ENCODE results near the gene TEX47.

The TEX47 gene

DNA sequence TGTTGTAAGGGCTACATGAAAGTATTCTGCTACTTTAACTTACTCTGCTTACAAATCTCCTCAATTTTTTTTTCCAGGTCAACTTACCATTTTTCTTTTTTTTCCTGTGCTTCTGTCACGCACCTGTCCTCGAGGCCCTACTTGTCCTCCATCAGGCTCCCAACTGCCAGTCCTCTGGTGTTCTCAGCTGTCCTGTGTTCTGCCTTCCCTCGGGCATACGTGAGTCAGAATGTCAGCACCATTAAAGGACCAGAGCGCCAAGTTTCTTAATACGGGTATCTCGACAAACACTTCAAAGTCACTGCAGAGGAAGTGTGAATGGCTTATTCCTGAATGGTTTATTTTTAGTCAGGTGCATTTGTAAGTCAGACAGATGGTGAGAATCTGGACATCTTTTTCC is at the start of gene TEX47:
Gene TEX47 (minus strand): TSS at position 185 of the 400 bp plus-strand sequence. CDS start 795 bp downstream, outside the sequence.
- H3K27ac ChIP-seq (ENCODE audit: low read depth, low read length): no peak within 1 kb of the TSS
- H3K9me3 ChIP-seq (ENCODE audit: control insufficient read depth, insufficient read depth, low read length): no peaks in the 10 kb centered on the region
- H3K4me3 ChIP-seq (ENCODE audit: low read depth, low read length): no peak within 1 kb of the TSS
- H3K4me1 ChIP-seq (ENCODE audit: control insufficient read depth, insufficient read depth, low read length): no peaks in the 10 kb centered on the region
- H3K9ac ChIP-seq (ENCODE audit: low read depth, low read length): no peak within 1 kb of the TSS
- no peaks in the 10 kb centered on the region for H3K27me3 ChIP-seq (ENCODE audit: control insufficient read depth, insufficient read depth, low read length)
- no peaks in the 10 kb centered on the region for H3K36me3 ChIP-seq (ENCODE audit: control insufficient read depth, insufficient read depth, low read length)

DNA sequence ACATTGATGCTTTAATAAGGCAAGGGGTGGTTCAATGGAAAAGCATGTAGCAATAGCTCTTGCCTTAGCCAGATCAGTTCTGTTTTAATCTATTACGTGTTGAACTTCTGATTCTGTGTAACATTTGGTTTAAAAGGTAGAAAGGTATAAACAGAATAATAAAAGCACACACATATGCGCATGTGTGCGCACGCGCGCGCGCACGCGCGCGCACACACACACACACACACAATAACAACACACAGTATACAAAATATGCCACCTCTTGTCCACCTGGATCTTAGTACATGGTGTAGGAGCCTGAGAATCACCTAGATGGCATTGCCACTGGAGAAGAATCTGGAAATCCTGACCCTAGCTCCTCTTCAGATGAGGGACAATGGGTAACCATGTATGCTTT is 49.6 kb upstream of the TEX47 start:
- H3K27ac ChIP-seq (ENCODE audit: low read depth, low read length): no peak overlapping the region
- no peaks in the 10 kb centered on the region for H3K27me3 ChIP-seq (ENCODE audit: control insufficient read depth, insufficient read depth, low read length)
- no peaks in the 10 kb centered on the region for H3K9me3 ChIP-seq (ENCODE audit: control insufficient read depth, insufficient read depth, low read length)
- H3K4me1 ChIP-seq (ENCODE audit: control insufficient read depth, insufficient read depth, low read length): no peaks in the 10 kb centered on the region
- no peak overlapping the region for H3K9ac ChIP-seq (ENCODE audit: low read depth, low read length)
- no peak overlapping the region for H3K4me3 ChIP-seq (ENCODE audit: low read depth, low read length)
- no peaks in the 10 kb centered on the region for H3K36me3 ChIP-seq (ENCODE audit: control insufficient read depth, insufficient read depth, low read length)

GRCh38 chr7:88842201-88842600 is 46.7 kb upstream of the TEX47 start:
- Histone ChIP-seq H3K9ac (ENCODE audit: low read depth, low read length) (no peak overlapping the region), H3K4me1 (ENCODE audit: control insufficient read depth, insufficient read depth, low read length) (no peaks in the 10 kb centered on the region), H3K9me3 (ENCODE audit: control insufficient read depth, insufficient read depth, low read length) (no peaks in the 10 kb centered on the region), H3K4me3 (ENCODE audit: low read depth, low read length) (no peak overlapping the region), H3K27me3 (ENCODE audit: control insufficient read depth, insufficient read depth, low read length) (no peaks in the 10 kb centered on the region), H3K36me3 (ENCODE audit: control insufficient read depth, insufficient read depth, low read length) (no peaks in the 10 kb centered on the region), H3K27ac (ENCODE audit: low read depth, low read length) (no peak overlapping the region)

- H3K4me3 ChIP-seq (ENCODE audit: low read depth, low read length): no peak overlapping the region
- no peaks in the 10 kb centered on the region for H3K36me3 ChIP-seq (ENCODE audit: control insufficient read depth, insufficient read depth, low read length)
- no peaks in the 10 kb centered on the region for H3K9me3 ChIP-seq (ENCODE audit: control insufficient read depth, insufficient read depth, low read length)
- H3K27ac ChIP-seq (ENCODE audit: low read depth, low read length): no peak overlapping the region
- no peaks in the 10 kb centered on the region for H3K27me3 ChIP-seq (ENCODE audit: control insufficient read depth, insufficient read depth, low read length)
- no peaks in the 10 kb centered on the region for H3K4me1 ChIP-seq (ENCODE audit: control insufficient read depth, insufficient read depth, low read length)
- H3K9ac ChIP-seq (ENCODE audit: low read depth, low read length): no peak overlapping the region
Observed at GRCh38 chr7:88835147-88835728, 39.7 kb upstream of the TEX47 start.

DNA sequence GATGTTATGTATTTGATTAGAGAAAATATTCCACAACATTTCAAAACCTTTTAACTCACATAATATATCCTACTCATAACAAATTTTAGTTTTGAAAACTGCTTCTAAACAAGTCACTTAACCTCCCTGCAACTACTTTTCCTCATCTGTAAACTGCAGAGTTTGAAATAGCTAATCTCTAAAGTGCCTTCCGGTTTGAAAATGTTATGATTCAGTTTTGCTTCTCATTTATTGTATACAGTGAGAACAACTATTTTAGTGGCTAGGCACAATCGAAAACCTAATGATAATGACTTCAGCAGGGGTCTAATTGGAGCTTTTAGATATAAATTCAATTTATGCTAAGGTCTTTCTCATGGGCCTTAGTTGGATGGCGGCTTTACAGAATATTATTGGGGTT is 30.7 kb upstream of the TEX47 start:
- Histone ChIP-seq H3K9me3 (ENCODE audit: control insufficient read depth, insufficient read depth, low read length) (no peaks in the 10 kb centered on the region), H3K27me3 (ENCODE audit: control insufficient read depth, insufficient read depth, low read length) (no peaks in the 10 kb centered on the region), H3K9ac (ENCODE audit: low read depth, low read length) (no peak overlapping the region), H3K27ac (ENCODE audit: low read depth, low read length) (no peak overlapping the region), H3K4me3 (ENCODE audit: low read depth, low read length) (no peak overlapping the region), H3K4me1 (ENCODE audit: control insufficient read depth, insufficient read depth, low read length) (no peaks in the 10 kb centered on the region), H3K36me3 (ENCODE audit: control insufficient read depth, insufficient read depth, low read length) (no peaks in the 10 kb centered on the region)

- no peak overlapping the region for H3K4me3 ChIP-seq (ENCODE audit: low read depth, low read length)
- H3K36me3 ChIP-seq (ENCODE audit: control insufficient read depth, insufficient read depth, low read length): no peaks in the 10 kb centered on the region
- no peaks in the 10 kb centered on the region for H3K4me1 ChIP-seq (ENCODE audit: control insufficient read depth, insufficient read depth, low read length)
- H3K9me3 ChIP-seq (ENCODE audit: control insufficient read depth, insufficient read depth, low read length): no peaks in the 10 kb centered on the region
- H3K27ac ChIP-seq (ENCODE audit: low read depth, low read length): no peak overlapping the region
- H3K27me3 ChIP-seq (ENCODE audit: control insufficient read depth, insufficient read depth, low read length): no peaks in the 10 kb centered on the region
- H3K9ac ChIP-seq (ENCODE audit: low read depth, low read length): no peak overlapping the region
Observed at GRCh38 chr7:88818552-88818951, 23.0 kb upstream of the TEX47 start.

- no peak overlapping the region for H3K27ac ChIP-seq (ENCODE audit: low read depth, low read length)
- no peak overlapping the region for H3K4me3 ChIP-seq (ENCODE audit: low read depth, low read length)
- no peak overlapping the region for H3K9ac ChIP-seq (ENCODE audit: low read depth, low read length)
- H3K27me3 ChIP-seq (ENCODE audit: control insufficient read depth, insufficient read depth, low read length): no peaks in the 10 kb centered on the region
- H3K36me3 ChIP-seq (ENCODE audit: control insufficient read depth, insufficient read depth, low read length): no peaks in the 10 kb centered on the region
- H3K9me3 ChIP-seq (ENCODE audit: control insufficient read depth, insufficient read depth, low read length): no peaks in the 10 kb centered on the region
- peaks cover under 1% of the 10 kb centered on the region; the same call in 1 of the 2 replicates for H3K4me1 ChIP-seq (ENCODE audit: control insufficient read depth, insufficient read depth, low read length)
Observed at GRCh38 chr7:88806280-88807037, 10.9 kb upstream of the TEX47 start.

DNA sequence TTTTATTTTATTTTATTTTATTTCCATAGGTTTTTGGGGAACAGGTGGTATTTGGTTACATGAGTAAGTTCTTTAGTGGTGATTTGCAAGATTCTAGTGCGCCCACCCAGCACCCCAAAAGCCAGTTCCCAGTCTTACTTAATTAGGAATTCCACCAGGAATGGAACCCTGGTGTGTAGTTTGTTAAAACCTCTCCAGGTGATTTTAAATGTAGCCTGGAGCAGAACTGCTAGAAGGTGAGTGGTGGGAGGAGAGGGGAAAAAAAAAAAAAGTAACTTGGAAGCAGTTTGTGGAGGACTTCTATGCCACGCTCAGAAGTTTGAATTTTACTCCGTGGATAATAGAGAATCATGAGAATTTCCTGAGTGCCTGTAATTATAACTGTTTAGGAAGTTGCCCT is 5.5 kb upstream of the TEX47 start:
- no peak overlapping the region for H3K9ac ChIP-seq (ENCODE audit: low read depth, low read length)
- H3K36me3 ChIP-seq (ENCODE audit: control insufficient read depth, insufficient read depth, low read length): no peaks in the 10 kb centered on the region
- H3K4me1 ChIP-seq (ENCODE audit: control insufficient read depth, insufficient read depth, low read length): peaks cover 5% of the 10 kb centered on the region; the same call in 1 of the 2 replicates
- H3K9me3 ChIP-seq (ENCODE audit: control insufficient read depth, insufficient read depth, low read length): no peaks in the 10 kb centered on the region
- no peaks in the 10 kb centered on the region for H3K27me3 ChIP-seq (ENCODE audit: control insufficient read depth, insufficient read depth, low read length)
- no peak overlapping the region for H3K27ac ChIP-seq (ENCODE audit: low read depth, low read length)
- H3K4me3 ChIP-seq (ENCODE audit: low read depth, low read length): no peak overlapping the region

- Histone ChIP-seq H3K4me3 (ENCODE audit: low read depth, low read length) (no peak overlapping the region), H3K27ac (ENCODE audit: low read depth, low read length) (no peak overlapping the region), H3K9me3 (ENCODE audit: control insufficient read depth, insufficient read depth, low read length) (no peaks in the 10 kb centered on the region), H3K36me3 (ENCODE audit: control insufficient read depth, insufficient read depth, low read length) (no peaks in the 10 kb centered on the region), H3K27me3 (ENCODE audit: control insufficient read depth, insufficient read depth, low read length) (no peaks in the 10 kb centered on the region), H3K9ac (ENCODE audit: low read depth, low read length) (no peak overlapping the region), H3K4me1 (ENCODE audit: control insufficient read depth, insufficient read depth, low read length) (no peaks in the 10 kb centered on the region)
Observed at GRCh38 chr7:88792361-88792760, 3.2 kb downstream of the TEX47 start.

DNA sequence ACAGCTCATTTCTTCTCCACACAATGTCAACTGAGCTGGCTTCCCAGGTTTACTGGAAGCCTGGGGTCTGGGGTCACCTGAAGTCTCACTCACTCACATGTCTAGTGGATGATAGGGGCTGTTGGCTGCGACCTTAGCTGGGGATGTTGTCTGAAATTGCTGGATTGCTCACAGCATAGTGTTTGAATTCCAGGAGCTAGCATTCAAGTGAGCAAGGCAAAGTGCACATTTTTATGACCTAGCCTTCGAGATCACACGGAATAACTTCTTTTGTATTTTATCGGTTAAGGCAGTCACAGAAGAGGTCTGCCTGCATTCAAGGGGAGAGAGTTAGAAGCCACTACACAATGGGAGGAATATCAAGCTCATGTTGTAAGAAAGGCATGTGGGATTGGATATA is 3.6 kb downstream of the TEX47 start:
- no peaks in the 10 kb centered on the region for H3K9me3 ChIP-seq (ENCODE audit: control insufficient read depth, insufficient read depth, low read length)
- H3K36me3 ChIP-seq (ENCODE audit: control insufficient read depth, insufficient read depth, low read length): no peaks in the 10 kb centered on the region
- H3K27me3 ChIP-seq (ENCODE audit: control insufficient read depth, insufficient read depth, low read length): no peaks in the 10 kb centered on the region
- H3K4me3 ChIP-seq (ENCODE audit: low read depth, low read length): no peak overlapping the region
- H3K9ac ChIP-seq (ENCODE audit: low read depth, low read length): no peak overlapping the region
- H3K27ac ChIP-seq (ENCODE audit: low read depth, low read length): no peak overlapping the region
- no peaks in the 10 kb centered on the region for H3K4me1 ChIP-seq (ENCODE audit: control insufficient read depth, insufficient read depth, low read length)

- no peaks in the 10 kb centered on the region for H3K36me3 ChIP-seq (ENCODE audit: control insufficient read depth, insufficient read depth, low read length)
- no peak overlapping the region for H3K9ac ChIP-seq (ENCODE audit: low read depth, low read length)
- no peaks in the 10 kb centered on the region for H3K9me3 ChIP-seq (ENCODE audit: control insufficient read depth, insufficient read depth, low read length)
- no peaks in the 10 kb centered on the region for H3K4me1 ChIP-seq (ENCODE audit: control insufficient read depth, insufficient read depth, low read length)
- H3K4me3 ChIP-seq (ENCODE audit: low read depth, low read length): no peak overlapping the region
- no peak overlapping the region for H3K27ac ChIP-seq (ENCODE audit: low read depth, low read length)
- no peaks in the 10 kb centered on the region for H3K27me3 ChIP-seq (ENCODE audit: control insufficient read depth, insufficient read depth, low read length)
Observed at GRCh38 chr7:88789480-88790064, 6.0 kb downstream of the TEX47 start.
